GM23338 (cell line): Measurements from ENCODE around the gene CFAP299. TPM values are rescaled to one million over a fixed set of nuclear protein-coding genes. Genes with fewer than 3 reads are reported as not detected.

ENCODE experiments used
- ATAC-seq: fragments of 200-7000 bp; cut with Tn5 transposase; 3 replicates; pipeline ENCODE4 v1.9.1; 2020
- DNase-seq: peaks from one replicate; pipeline ENCODE4 v3.0.0-alpha.2; 2015; ENCODE audit warnings: low spot score
- H2AFZ ChIP-seq: fragments of 200-600 bp; sonication (generic); 2 replicates; pipeline ENCODE4 v1.8.0; 2016; ENCODE audit warnings: antibody characterized with exemption, mild to moderate bottlenecking, moderate library complexity
- H3F3A ChIP-seq: fragments of 200-600 bp; sonication (generic); replicated peaks from 2 replicates; pipeline ENCODE4 v1.8.0; 2017; ENCODE audit warnings: antibody characterized with exemption, mixed run types, low read depth
- H3K27ac ChIP-seq: fragments of 200-600 bp; sonication (generic); 2 replicates; pipeline ENCODE4 v1.6.1; 2016; ENCODE audit warnings: low read depth
- H3K27me3 ChIP-seq: fragments of 200-600 bp; sonication (generic); 2 replicates; pipeline ENCODE4 v1.8.0; 2016; ENCODE audit warnings: mild to moderate bottlenecking, mixed run types, moderate library complexity; ENCODE audit not compliant: insufficient read depth
- H3K36me3 ChIP-seq: fragments of 200-600 bp; sonication (generic); 2 replicates; pipeline ENCODE4 v1.8.0; 2016; ENCODE audit warnings: mild to moderate bottlenecking; ENCODE audit not compliant: insufficient read depth
- H3K4me1 ChIP-seq: fragments of 200-600 bp; sonication (generic); 2 replicates; pipeline ENCODE4 v1.8.0; 2016; ENCODE audit warnings: mild to moderate bottlenecking, moderate library complexity; ENCODE audit not compliant: insufficient read depth
- H3K4me2 ChIP-seq: fragments of 200-600 bp; sonication (generic); 2 replicates; pipeline ENCODE4 v1.7.1; 2017; ENCODE audit warnings: mixed run types
- H3K4me3 ChIP-seq: fragments of 200-600 bp; sonication (generic); 2 replicates; pipeline ENCODE4 v1.6.1; 2016; ENCODE audit warnings: mixed run types
- H3K79me2 ChIP-seq: fragments of 200-600 bp; sonication (generic); replicated peaks from 2 replicates; pipeline ENCODE4 v1.8.0; 2017; ENCODE audit warnings: mild to moderate bottlenecking; ENCODE audit not compliant: insufficient read depth
- H3K9me2 ChIP-seq: fragments of 200-600 bp; sonication (generic); 2 replicates; pipeline ENCODE4 v1.8.0; 2017; ENCODE audit not compliant: insufficient read depth
- H4K20me1 ChIP-seq: fragments of 200-600 bp; sonication (generic); replicated peaks from 2 replicates; pipeline ENCODE4 v1.8.0; 2017; ENCODE audit warnings: mild to moderate bottlenecking; ENCODE audit not compliant: insufficient read depth
- H3K27ac Mint-ChIP-seq: 2 replicates; pipeline ENCODE4 v1.8.0; 2020; ENCODE audit warnings: inconsistent platforms, mild to moderate bottlenecking, moderate library complexity, mixed read lengths
- H3K27me3 Mint-ChIP-seq: 3 replicates; pipeline ENCODE4 v1.8.0; 2022; ENCODE audit warnings: low read depth, mild to moderate bottlenecking, moderate library complexity, mixed read lengths, inconsistent platforms; ENCODE audit not compliant: insufficient read depth, poor library complexity
- H3K36me3 Mint-ChIP-seq: 3 replicates; pipeline ENCODE4 v1.8.0; 2021; ENCODE audit warnings: low read depth, mild to moderate bottlenecking, inconsistent platforms, moderate library complexity, mixed read lengths
- H3K4me1 Mint-ChIP-seq: 3 replicates; pipeline ENCODE4 v1.8.0; 2020; ENCODE audit warnings: mild to moderate bottlenecking, inconsistent platforms, mixed read lengths
- H3K4me3 Mint-ChIP-seq: 3 replicates; pipeline ENCODE4 v1.8.0; 2021; ENCODE audit warnings: moderate library complexity, mild to moderate bottlenecking, inconsistent platforms, mixed read lengths
- H3K9me3 Mint-ChIP-seq: 3 replicates; pipeline ENCODE4 v1.8.0; 2020; ENCODE audit warnings: moderate library complexity, mild to moderate bottlenecking, inconsistent platforms, mixed read lengths
- CREB1 ChIP-seq: fragments of 250-450 bp; sonication (Bioruptor Pico); IDR thresholded peaks from 2 replicates; pipeline ENCODE4 v1.5.0; 2020; ENCODE audit warnings: low read depth, mild to moderate bottlenecking, moderate library complexity
- CTCF ChIP-seq, 2 experiments: fragments of 200-600 bp in 1 of 2; sonication (generic) in 1 of 2; conservative IDR thresholded peaks; 2 replicates each; pipeline versions ENCODE4 v1.5.1 to v1.6.1; 2016 to 2017; ENCODE audit warnings: antibody characterized with exemption in 2 of 2, low read depth in 2 of 2, mild to moderate bottlenecking in 2 of 2, moderate library complexity in 1 of 2
- EZH2 ChIP-seq: fragments of 200-600 bp; sonication (generic); IDR thresholded peaks from one replicate; pipeline ENCODE4 v1.8.0; 2017; ENCODE audit warnings: antibody characterized with exemption, mild to moderate bottlenecking, low read depth; ENCODE audit not compliant: unreplicated experiment
- EZH2phosphoT487 ChIP-seq: fragments of 200-600 bp; sonication (generic); IDR thresholded peaks from one replicate; pipeline ENCODE4 v1.8.1; 2018; ENCODE audit warnings: antibody characterized with exemption; ENCODE audit not compliant: unreplicated experiment
- JUNB ChIP-seq: IDR thresholded peaks from one replicate; pipeline ENCODE4 v1.6.1; 2016; ENCODE audit warnings: antibody characterized with exemption; ENCODE audit not compliant: unreplicated experiment
- NANOG ChIP-seq: IDR thresholded peaks from 2 replicates; pipeline ENCODE4 v1.6.1; 2016; ENCODE audit warnings: antibody characterized with exemption, borderline replicate concordance
- POLR2AphosphoS5 ChIP-seq: IDR thresholded peaks from 2 replicates; pipeline ENCODE4 v1.6.1; 2016; ENCODE audit warnings: antibody characterized with exemption, low read depth
- STAT1 ChIP-seq: IDR thresholded peaks from one replicate; pipeline ENCODE4 v1.6.1; 2016; ENCODE audit warnings: antibody characterized with exemption; ENCODE audit not compliant: unreplicated experiment
- ZNF114 ChIP-seq: fragments of 250-450 bp; sonication (Bioruptor Pico); IDR thresholded peaks from 2 replicates; pipeline ENCODE4 v1.5.0; 2020; ENCODE audit warnings: mild to moderate bottlenecking, moderate library complexity
- ZNF331 ChIP-seq: fragments of 250-450 bp; sonication (Bioruptor Pico); IDR thresholded peaks from 2 replicates; pipeline ENCODE4 v1.5.0; 2020; ENCODE audit warnings: low read depth, mild to moderate bottlenecking, moderate library complexity
- ZNF462 ChIP-seq: fragments of 250-450 bp; sonication (Bioruptor Pico); IDR thresholded peaks from 2 replicates; pipeline ENCODE4 v1.5.0; 2020; ENCODE audit warnings: mild to moderate bottlenecking, moderate library complexity
- polyA plus RNA-seq: library from polyadenylated mRNA; unstranded; fragments of >200 nt; fragmentation: Nextera tagmentation; extraction: Ambion mirVana; gene quantifications from 2 replicates; pipeline ENCODE4 v1.2.1, GENCODE V29; 2016
- total RNA-seq: library from RNA; depleted of rRNA; stranded (reverse); fragments of >200 nt; shearing (Covaris generic); gene quantifications from 2 replicates; pipeline ENCODE4 v1.2.3, GENCODE V29; 2014
- TF ChIP-seq, protein P1 (sequence below): IDR thresholded peaks from one replicate; pipeline ENCODE4 v1.6.1; 2018; ENCODE audit warnings: antibody characterized with exemption; ENCODE audit not compliant: unreplicated experiment
- TF ChIP-seq, protein P2 (sequence below): IDR thresholded peaks from 2 replicates; pipeline ENCODE4 v1.6.1; 2016; ENCODE audit warnings: antibody characterized with exemption

Gene CFAP299
- total and polyA plus RNA-seq, 2 experiments from 2014 or later: not detected

DNA sequence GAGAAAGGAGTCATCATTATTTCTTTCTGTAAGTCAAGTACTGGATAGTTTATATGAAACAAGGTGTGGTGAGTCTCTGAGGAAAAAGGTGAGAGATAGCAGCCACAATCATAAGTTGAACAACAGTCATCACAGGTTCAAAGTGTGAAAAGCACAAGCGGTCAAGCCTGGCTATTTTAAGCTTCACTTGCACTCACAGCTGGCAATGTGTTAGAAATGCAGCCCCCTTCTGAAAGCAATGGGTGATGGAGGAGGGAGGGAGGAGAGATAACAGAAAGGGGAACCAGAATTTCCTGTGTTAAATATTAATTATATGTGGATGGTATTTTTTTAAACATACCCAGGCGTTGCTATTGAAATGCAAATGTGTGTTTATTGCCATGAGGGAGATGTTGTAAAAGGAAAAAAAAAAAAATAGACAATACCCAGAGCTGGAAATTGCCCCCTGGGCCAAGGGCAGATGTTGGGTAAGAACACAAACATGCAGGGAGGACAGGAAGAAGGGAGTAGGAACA, 668.1 kb downstream of the CFAP299 start:
- Mint-ChIP-seq H3K27ac (no peak overlapping the region), H3K9me3 (peaks cover 5% of the 10 kb centered on the region; the same call in 1 of the 3 replicates), H3K4me3 (no peak overlapping the region), H3K4me1 (peaks cover 11% of the 10 kb centered on the region; the same call in 2 of the 3 replicates), H3K36me3 (no peaks in the 10 kb centered on the region; the same call in 2 of the 3 replicates), H3K27me3 (peaks cover 3% of the 10 kb centered on the region)
- Histone ChIP-seq H3K4me3 (no peak overlapping the region), H3K27me3 (no peaks in the 10 kb centered on the region), H3F3A (no peaks in the 10 kb centered on the region), H3K27ac (no peak overlapping the region), H2AFZ (no peak overlapping the region), H3K4me1 (peaks cover 5% of the 10 kb centered on the region; the same call in 1 of the 2 replicates), H3K36me3 (no peaks in the 10 kb centered on the region), H3K79me2 (no peaks in the 10 kb centered on the region), H3K4me2 (no peak overlapping the region), H3K9me2 (no peaks in the 10 kb centered on the region; the same call in 1 of the 2 replicates), H4K20me1 (no peaks in the 10 kb centered on the region)
- TF ChIP-seq, protein P1, sequence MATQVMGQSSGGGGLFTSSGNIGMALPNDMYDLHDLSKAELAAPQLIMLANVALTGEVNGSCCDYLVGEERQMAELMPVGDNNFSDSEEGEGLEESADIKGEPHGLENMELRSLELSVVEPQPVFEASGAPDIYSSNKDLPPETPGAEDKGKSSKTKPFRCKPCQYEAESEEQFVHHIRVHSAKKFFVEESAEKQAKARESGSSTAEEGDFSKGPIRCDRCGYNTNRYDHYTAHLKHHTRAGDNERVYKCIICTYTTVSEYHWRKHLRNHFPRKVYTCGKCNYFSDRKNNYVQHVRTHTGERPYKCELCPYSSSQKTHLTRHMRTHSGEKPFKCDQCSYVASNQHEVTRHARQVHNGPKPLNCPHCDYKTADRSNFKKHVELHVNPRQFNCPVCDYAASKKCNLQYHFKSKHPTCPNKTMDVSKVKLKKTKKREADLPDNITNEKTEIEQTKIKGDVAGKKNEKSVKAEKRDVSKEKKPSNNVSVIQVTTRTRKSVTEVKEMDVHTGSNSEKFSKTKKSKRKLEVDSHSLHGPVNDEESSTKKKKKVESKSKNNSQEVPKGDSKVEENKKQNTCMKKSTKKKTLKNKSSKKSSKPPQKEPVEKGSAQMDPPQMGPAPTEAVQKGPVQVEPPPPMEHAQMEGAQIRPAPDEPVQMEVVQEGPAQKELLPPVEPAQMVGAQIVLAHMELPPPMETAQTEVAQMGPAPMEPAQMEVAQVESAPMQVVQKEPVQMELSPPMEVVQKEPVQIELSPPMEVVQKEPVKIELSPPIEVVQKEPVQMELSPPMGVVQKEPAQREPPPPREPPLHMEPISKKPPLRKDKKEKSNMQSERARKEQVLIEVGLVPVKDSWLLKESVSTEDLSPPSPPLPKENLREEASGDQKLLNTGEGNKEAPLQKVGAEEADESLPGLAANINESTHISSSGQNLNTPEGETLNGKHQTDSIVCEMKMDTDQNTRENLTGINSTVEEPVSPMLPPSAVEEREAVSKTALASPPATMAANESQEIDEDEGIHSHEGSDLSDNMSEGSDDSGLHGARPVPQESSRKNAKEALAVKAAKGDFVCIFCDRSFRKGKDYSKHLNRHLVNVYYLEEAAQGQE: no peak
- TF ChIP-seq ZNF462 (CRISPR knock-in tag) (no peak), POLR2AphosphoS5 (no peak), ZNF331 (CRISPR knock-in tag) (no peak), EZH2phosphoT487 (no peak), STAT1 (no peak), ZNF114 (CRISPR knock-in tag) (no peak), EZH2 (no peak), CREB1 (CRISPR knock-in tag) (no peak), JUNB (no peak), CTCF (conservative IDR thresholded peaks at IDR 0.05; ENCODE audit: low read depth in 2 of 2) (no peak), NANOG (no peak)
- TF ChIP-seq, protein P2, sequence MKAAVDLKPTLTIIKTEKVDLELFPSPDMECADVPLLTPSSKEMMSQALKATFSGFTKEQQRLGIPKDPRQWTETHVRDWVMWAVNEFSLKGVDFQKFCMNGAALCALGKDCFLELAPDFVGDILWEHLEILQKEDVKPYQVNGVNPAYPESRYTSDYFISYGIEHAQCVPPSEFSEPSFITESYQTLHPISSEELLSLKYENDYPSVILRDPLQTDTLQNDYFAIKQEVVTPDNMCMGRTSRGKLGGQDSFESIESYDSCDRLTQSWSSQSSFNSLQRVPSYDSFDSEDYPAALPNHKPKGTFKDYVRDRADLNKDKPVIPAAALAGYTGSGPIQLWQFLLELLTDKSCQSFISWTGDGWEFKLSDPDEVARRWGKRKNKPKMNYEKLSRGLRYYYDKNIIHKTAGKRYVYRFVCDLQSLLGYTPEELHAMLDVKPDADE: no peak
- DNase-seq (no peak), ATAC-seq (no peak)
